GF-D8 (cell line): ENCODE measurements around the gene SIPA1L3.

Experiments
- DNase-seq: peaks from one replicate; lab custom pipeline; 2025; lab: John Stamatoyannopoulos, UW

The SIPA1L3 gene

DNA sequence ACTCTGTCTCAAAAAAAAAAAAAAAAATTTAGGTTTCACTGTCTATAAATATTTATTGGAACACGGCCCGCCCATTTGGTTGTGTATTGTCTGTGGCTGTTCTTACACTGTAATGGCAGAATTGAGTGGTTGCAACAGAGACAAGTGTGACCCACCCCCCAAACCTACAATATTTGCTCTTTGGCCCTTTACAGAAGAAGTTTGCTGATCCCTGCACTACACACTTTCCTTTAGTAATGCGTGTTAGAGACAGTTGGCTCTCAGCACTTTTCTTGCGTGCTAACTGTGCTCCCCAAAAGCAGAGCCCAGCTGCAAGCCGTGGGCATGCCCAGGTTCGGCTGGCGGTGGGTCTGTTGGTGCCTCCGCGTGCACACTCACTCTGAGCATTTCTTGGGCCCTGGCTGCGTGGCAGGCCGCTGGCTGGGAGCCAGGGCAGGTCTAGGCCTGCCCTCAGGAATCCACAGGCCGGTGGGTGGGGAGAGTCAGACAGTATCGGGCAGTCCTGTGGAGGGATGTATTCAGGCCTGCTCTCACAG is 72.6 kb downstream of the SIPA1L3 start:
- DNase-seq: no peak

DNA sequence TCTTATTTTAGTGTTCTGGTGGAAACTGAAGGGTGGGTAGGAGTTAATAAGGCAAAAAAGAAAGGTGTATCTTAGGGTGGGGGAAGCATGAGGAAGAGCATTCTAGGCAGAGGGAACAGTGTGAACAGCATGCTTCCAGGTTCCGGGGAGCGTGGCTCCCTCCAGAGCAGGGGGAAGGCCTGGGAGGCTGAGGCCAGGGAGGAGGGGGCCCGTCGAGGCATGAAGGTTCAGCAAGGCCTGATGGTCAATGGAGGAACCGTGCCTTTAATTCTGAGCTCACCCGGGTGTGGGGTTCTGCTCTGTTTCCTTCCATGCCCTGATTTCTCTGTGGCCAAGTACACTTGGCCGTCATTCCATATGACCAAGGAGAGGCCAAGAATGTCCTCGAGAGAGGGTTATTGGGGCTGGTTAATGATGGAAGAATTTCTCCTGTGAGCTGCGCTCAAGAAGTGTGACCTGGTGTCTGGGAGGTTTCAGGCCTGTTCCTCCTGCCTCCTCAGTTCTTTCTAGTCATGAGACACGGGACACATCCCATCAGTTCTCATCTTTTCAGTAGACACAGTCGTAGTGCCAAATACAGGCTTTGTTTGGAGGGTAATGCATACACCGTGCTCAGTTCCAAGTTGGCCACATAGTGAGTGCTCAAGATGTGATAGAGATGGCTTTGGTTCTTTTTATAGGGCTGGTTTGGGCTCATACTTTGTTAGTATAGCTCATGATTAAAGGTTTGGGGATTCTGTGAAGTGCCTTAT is 73.6 kb downstream of the SIPA1L3 start:
- DNase-seq: no peak

DNA sequence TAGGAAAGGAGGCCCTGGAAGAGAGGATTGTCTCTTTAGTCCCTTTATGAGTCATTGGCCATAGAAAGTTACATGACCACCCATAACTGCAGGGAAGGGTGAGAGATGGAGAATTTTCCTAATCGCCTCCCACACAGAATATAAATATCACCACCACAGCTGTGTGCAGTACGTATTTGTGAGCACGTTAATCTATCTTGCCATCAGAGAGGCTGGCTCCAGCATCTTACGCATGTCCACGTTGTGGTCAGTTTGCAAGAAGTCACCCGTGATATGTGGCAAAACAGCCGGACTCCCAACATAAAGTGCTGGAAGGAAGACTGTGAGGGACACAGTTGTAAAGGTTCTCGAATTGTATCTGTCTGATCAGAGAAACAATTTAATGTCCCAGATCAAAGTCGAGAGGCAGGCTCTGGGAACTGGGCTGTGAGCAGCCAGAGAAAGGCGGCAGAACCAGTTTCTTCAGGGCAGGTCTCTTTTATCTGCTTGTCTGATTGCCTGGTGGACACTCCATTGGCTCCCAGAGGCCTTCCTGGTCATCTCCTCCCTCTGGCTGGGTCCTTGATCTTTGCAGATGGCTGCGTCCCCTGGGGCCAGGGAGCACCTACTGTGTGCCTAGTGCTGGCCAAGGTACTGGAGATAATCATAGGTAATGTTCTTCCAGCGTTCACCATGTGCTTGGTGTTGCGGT is 74.9 kb downstream of the SIPA1L3 start:
- DNase-seq: no peak

DNA sequence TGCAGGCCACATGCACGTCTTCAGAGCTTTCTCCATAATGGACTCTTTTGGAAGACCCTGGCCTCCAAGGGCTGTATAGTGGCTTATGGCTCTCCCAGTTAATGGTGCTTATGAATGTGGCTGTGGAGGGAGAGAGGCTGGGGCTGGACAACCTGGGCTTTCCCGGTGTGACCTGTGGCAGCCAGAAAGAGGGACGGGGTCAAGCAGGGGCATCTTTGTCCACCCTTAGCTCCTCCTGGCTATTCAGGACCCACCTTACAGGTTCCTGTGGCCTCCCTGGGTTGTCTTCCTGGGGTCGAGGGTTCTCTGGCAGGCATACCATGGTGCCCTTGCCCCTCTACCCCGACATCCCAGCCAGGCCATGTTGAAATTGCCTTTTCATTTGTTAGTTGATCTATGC is 75.6 kb downstream of the SIPA1L3 start:
- no peak for DNase-seq

DNA sequence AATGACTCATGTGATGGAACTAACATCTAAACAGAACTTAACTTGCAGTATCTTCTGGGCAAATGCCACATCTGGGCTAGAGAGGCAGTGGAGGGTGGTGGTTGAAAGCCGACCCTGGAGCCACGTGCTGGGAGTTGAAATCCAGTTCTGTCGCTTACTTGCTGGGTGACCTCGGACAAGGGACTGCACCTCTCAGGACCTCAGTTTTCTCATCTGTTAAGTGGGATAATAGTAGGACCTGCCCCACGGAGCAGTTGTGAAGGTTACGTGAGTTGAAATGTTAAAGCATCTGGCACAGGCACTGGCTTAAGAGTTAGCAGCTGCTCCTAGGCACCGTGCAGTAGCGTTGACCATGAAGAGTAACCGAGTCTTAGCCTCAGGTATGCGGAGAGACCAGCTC is 76.1 kb downstream of the SIPA1L3 start:
- DNase-seq: no peak

DNA sequence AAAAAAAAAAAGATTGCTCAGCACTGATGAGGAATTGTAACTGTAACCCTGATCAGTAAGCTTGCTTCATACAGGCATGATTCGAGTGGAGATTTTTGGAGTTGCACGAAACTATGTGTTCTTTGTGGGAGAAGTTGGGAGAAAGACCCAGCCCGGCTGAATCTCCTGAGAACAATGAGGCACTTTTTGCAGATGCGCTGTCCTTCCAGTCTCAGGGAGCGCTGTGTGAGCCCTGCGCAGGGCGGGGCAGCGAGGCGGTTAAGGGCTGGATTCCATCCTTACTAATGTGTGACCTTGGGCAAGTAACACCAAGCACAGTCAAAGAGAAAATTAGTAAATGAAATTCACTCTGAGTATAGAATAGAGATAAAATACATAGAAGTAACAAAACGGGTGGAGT is 76.9 kb downstream of the SIPA1L3 start:
- no peak for DNase-seq

DNA sequence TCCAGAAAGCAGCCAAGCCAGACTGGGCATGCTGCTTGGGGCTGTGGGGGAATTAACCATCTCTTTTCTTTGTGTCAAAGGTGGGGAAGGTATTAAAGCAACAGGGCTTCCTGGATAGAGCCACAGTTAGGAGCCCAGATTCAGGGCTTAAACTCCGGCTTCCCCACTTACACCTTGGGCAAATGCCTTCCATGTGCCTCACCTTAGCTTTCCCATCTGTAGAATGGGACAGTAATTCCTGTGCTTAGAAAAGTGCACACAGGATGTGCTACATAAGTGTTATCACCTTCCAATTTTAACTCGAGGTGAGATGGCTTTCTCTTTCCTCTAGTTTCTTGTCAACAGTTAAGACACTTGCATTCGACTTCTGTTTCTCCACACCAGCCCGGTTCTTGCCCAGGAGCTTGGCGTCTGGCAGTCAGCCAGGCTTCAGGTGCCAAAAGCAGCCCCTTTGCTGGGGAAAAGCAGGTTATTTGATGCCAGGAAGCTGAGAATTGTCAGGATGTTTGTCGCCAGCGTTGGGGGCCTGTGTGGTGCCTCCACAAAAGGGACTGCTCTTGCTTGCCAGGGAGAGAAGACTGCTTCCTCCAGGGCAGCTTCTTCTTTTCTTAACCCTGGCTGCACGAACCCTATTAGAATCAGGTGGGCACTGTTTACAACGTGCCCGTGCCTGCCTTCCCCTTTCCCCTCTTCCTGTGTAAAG is 79.2 kb downstream of the SIPA1L3 start:
- DNase-seq: no peak

DNA sequence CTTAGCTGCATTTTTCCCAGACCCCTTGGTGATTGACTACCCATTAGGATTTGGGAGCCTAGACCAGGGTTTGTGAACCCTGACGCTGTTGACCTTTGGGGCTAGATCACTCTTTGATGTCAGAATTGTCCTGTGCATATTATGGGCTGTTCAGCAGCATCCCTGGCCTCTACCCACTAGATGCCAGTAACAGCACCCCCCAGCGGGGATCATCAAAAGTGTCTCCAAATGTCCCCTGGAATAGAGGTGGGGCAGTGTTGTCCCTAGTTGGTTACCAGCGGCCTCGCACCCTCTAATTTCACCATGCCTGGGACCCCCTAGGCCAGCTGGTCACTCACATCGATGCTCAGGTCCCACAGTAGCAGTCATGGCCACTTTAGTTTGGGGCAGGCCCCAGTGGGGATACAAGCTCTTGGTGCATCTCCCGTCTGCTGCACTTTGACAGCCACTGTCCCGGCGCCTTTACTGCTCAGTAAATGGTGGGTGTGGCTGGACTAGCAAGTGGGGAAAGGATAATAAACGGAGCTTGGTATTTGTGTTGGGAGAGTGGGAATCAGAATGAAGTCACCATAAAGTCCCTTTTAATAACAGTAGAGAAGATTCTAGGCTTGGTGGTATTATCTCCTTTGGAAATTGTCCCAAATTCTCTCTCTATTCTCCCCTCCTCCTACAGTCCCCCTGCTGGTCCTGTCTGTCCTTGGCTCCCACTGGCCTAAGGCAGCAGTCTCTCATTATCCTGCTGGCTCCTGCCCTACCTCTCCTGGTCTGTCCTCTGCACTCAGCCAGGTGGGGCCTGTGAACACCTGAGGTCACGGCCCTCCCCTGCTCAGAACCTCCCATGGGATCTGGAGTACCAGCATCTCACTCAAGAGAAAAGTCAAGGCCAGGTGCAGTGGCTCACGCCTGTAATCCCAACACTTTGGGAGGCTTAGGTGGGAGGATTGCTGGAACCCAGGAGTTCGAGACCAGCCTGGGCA is 80.6 kb downstream of the SIPA1L3 start:
- no peak for DNase-seq

DNA sequence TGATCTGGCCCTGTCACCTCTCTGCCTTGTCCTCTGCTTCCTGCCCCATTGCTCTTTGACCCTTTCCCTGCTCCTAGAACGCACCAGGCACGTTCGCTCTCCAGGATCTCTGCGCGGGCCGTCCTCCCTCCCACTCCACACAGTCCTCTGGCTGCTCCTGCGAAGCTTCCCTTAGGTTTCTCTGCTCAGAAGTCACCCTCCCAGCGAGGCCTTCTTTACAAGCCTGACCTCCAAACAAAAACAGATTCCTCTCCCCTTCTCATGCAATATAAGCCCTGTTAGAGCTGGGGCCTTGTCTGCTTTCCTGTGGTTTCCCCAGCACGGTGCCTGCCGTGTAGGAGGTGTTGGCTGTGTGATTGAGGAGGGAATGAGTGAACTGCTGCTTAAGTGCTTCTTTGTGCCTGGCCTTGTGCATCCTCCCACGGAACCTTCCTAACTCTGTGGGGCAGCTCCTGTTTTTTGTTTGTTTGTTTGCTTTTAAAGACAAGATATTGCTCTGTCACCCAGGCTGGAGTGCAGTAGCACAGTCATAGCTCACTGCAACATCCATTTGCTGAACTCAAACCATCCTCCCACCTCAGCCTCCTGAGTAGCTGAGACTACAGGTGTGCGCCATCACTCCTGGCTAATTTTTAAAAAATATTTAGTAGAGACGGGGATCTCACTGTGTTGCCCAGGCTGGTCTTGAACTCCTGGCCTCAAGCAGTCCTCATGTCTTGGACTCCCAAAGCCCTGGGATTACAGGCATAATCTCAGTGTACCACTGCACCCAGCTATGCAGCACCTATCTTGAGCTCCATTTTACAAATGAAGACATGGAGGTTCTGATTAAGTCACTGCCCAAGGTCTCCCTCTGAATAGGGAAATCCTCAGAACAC is 82.0 kb downstream of the SIPA1L3 start:
- no peak for DNase-seq

DNA sequence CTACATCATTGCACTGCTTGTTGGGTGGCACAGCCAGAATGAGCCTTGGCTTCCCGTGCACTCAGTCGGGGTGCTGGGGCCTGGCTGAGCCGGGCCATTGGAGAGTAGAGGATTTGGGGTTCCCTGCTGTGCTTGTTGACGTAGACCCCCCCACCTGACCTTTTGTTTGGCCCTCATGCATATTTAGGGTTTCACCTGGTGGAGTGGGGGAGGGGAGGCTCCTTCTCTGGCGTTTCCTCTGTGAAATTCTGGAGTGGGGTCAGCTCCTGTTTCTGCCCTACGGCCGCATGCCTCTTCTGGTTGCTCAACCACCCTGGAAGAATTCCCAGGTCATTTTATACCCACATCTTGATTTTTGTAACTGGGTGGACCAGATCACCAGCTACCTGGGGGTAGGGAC is 82.8 kb downstream of the SIPA1L3 start:
- DNase-seq: no peak

DNA sequence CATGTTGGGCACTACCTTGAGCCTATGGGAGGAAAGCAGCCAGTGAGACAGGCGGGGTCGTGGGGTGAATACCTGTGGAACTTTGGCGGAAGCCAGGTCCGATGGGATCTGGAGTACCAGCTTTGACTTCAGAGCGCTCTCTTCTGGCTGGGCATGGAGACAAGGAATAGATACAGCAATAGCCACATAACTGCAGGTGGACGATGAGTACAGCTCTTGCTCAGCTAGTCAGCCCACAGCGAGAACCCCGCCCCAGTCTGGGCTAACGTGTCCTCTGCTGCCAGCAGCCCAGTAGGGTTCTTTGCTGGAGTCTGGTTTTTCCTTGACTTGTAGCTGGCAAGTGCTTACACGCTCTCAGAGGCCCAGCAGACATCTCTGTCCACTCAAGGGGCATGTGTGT is 83.4 kb downstream of the SIPA1L3 start:
- no peak for DNase-seq

DNA sequence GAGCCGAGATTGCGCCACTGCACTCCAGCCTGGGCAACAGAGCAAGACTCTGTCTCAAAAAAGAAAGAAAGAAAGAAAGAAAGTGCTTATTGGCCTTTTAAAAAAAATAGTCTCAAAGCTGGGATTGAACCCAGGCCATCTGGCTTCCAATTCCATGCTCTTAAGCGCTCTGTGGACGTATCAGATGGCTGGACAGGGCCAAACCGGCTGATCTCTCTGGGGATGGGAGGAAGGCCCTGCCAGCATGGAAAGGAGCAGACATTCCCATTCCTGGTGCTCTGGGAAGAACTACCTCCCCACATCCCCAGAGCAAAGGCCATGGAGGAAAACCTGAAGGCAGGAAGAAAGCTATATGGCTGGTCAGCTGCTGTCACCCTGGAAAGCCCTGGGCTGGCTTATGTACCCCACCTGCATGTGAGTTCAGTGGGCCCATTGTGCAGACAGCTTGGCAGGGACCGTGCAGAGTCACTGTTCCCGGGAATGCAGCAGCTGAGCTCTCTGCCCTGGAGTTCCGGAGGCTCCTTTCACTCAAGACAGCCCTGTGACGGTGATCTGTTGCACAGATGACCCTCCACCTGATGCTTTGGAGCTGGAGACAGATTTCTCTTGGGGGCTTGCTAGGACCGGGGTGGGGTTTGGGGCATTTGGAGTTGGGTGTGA is 84.3 kb downstream of the SIPA1L3 start:
- DNase-seq: no peak

DNA sequence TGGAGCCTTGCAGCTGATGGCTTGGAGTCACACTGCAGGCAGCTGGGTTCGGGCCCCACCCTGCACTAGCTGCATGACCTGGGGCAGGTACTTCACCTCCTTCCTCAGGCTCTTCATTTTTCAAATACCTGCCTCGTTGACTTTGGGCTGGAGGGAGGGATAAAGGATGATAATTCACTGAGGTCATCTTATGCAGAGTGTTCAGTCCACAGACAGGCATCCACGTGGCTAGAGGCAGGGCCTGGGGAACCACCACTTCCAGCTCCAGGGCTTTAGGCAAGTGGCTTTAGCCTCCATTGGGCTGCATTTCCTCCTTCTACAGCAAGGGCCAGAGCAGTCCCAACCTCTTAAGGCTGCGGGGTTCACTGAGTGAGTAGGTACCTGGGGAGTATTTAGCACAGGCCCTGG is 84.8 kb downstream of the SIPA1L3 start:
- no peak for DNase-seq

DNA sequence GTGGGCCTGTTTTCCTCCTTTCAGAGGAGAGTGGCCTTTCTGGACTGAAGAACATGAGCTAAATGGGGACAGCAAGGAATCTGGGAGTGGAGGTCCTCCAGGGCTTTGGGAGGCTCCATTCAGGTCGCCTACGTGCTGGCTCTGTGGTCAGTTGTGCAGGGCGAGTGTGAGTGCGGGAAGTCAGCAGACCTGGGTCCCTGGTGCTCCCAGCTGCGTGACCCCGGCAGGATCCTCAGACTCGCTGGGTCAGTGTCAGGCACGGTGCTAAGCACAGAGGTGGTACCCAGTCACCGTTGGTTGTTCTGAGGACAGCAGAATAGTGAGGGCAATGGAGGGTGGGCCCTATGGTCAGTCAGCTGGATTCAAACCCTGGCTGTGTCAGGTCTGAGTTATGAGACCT is 85.8 kb downstream of the SIPA1L3 start:
- DNase-seq: no peak

DNA sequence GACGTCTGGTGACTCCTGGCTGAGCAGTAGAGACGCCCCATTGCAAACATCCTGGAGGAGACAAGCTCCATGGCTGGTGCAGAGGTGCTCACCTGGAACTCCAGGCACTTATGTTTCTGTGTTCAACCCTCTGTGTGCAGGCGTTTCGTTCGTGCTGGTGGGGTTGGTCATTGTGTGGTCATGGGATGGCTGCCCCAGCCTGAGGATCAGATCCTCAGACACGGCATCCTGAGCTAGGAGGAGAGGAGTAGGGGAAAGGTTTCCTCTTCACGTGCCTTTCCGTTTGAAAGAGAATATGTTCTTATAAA is 87.8 kb downstream of the SIPA1L3 start:
- no peak for DNase-seq

DNA sequence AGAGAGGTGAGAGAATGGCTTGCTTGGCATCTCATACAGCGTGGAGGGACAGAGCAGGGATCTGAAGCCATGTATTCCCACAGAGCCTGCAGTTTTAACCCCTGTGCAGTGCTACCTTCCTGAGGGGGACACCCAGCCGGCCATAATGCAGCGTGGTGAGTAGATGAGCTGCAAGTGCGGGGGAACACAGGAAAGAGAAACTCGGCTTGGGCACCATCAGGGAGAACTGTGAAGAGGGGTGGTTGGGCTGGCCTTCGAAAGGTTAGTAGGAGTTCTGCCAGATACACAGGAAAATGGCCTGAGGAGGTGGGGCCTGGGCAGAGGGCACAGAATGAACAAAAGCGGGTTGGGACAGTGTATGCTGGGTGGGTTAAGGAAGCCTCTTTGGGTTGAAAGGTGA is 88.3 kb downstream of the SIPA1L3 start:
- DNase-seq: no peak

DNA sequence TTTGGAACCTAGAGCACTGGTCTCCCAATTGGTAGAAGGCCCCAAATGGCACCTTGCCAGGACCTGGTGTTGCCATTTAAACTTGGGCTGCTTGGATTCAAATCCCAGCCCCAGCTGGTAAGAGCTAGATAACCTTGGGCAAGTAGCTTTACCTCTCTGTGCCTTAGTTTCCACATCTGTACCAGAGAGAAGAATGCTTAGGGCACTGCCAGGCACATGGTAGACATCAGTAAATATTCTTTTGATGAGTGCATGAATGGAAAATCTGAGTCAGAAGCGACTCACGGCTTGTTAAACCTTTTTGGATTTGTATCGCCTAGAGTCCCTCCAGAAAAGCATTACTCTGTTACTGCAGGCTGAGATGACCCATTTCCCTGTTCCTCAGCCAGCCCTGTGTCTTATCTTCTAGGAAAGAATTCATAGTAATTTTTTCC is 90.9 kb downstream of the SIPA1L3 start:
- no peak for DNase-seq

DNA sequence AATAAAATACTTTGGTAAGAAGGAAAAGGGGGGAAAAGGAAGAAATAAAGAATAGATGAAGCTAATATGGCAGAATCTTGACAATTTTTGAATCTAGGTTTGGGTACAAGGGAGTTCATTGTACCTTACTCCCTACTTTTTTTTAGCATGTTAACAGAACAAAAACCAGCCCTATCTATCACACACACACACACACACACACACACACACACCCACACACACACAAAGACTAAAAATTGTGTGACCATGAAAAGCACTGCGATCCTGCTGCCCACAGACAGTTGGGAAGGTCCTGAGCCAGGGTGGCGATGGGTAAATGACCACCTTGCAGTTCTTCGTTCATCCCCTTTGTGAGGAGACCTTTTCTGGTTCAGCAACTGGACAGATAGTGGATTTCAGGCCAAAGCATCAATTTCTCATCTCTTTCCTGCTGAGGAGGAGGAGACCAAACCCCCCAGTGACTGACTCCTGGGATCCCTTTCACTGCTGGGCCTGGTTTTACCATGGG is 91.8 kb downstream of the SIPA1L3 start:
- DNase-seq: no peak

DNA sequence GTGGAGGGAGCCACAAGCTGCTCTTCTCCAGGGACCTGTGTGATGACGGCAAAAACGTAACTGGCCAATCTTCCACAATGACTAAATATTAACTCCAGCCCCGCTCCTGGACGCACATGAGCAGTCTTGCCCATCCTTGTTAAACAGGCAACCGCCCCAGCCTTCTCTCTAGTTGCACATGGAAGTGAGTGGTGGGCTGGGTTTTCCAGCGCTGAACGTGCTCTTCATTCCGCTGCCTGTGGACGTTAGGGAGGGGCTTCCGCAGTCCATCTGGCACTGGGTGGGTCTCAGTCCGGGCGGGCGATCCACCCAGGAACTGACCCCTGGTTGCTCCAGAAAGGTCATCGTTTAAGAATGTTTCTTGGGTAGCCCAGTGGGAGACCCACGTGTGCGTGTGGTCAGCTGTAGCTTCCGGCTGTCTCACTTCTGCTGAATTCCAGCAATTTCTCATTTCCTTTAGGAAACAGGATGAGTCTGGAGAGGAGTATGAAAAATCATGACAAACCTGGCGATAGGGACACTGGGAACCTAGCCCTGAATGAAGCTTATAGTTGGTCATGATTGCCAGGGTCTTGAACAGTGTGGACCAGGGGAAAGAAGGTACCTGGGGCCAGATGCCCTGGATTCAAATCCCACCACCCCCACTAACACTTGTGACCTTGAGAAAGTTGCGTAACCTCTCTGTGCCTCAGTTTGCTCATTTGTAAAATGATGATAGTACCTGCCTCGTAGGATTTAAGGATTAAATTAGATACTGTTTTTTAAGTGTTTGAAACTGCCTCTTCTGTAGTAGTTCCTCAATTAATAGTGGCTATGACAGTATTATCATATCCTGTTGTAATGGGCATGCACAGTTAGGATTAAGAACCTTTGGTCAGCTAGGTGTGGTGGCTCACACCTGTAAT is 92.6 kb downstream of the SIPA1L3 start:
- no peak for DNase-seq
